K562 treated with DMSO at 1 percent for 4 hours (cell line): ENCODE data around the gene RBFA. TPM values are rescaled to one million over a fixed set of nuclear protein-coding genes. Genes with fewer than 3 reads are reported as not detected.

Experiments used
- total RNA-seq: library from RNA; unstranded; fragments of 300-600 nt; gene quantifications from 2 replicates; pipeline ENCODE4 v1.2.3, GENCODE V29; 2022; ENCODE audit not compliant: insufficient read depth

RBFA gene
- 9.2 and 10.1 TPM in 2 replicates for total RNA-seq

GRCh38 chr18:80034068-80034851, at the start of gene RBFA:
TSS of gene RBFA (plus strand) at chr18:80034434. CDS start at chr18:80034496, 62 bp downstream.

GRCh38 chr18:79988451-79989194, 45.6 kb upstream of the RBFA start, which contains the start of gene TXNL4A:
TSS of gene TXNL4A (minus strand) at chr18:79988563. CDS start at chr18:79988392, 171 bp downstream.

Other genes with a start within 250 kb of the RBFA start
- gene KCNG2, start 236.5 kb upstream of the RBFA start, total RNA-seq: 0.44 TPM in 1 of 2 replicates, not detected in the other
- 12.6 and 15.5 TPM in 2 replicates for gene SLC66A2, start 82.8 kb upstream of the RBFA start, total RNA-seq
- 1.1 TPM in 1 of 2 replicates, not detected in the other for gene HSBP1L1, start 69.8 kb upstream of the RBFA start, total RNA-seq
- gene TXNL4A, start 45.9 kb upstream of the RBFA start, total RNA-seq: 41.1 and 56.7 TPM in 2 replicates
- 8.3 and 9.2 TPM in 2 replicates for gene ADNP2, start 74.8 kb downstream of the RBFA start, total RNA-seq
- 1.4 and 2.7 TPM in 2 replicates for gene PARD6G, start 213.1 kb downstream of the RBFA start, total RNA-seq